ENCODE measurements around the gene BAHD1.

BAHD1 gene

GRCh38 chr15:40467261-40467615 is 26.5 kb downstream of the BAHD1 start:
- no peak for DNase-seq (ENCODE audit: low read depth in 2 of 2)

DNA sequence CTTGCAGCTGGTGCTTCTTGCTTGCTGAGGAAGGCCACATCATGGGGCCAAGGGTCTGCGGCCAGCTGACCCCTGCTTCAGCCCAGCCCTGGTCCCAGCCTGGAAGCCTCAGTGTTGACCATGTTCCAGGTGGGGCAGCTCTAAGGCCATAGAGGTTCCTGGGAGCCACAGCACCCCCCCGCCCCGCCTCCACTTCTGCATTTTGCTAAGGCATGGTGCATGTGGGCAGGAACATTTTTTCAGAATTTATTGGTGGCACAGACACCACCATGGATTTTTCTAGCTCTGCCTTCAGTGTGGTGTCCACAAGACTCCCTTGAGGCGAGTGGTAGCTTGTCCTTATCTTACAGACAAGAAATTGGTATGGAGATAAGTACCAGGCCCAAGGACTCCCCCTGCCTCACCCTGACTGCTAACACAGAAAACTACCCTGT is 28.2 kb downstream of the BAHD1 start:
- no peak for DNase-seq (ENCODE audit: low read depth in 2 of 2)

- no peak for DNase-seq (ENCODE audit: low read depth in 2 of 2)
Observed at GRCh38 chr15:40469776-40470390, 29.1 kb downstream of the BAHD1 start.

DNA sequence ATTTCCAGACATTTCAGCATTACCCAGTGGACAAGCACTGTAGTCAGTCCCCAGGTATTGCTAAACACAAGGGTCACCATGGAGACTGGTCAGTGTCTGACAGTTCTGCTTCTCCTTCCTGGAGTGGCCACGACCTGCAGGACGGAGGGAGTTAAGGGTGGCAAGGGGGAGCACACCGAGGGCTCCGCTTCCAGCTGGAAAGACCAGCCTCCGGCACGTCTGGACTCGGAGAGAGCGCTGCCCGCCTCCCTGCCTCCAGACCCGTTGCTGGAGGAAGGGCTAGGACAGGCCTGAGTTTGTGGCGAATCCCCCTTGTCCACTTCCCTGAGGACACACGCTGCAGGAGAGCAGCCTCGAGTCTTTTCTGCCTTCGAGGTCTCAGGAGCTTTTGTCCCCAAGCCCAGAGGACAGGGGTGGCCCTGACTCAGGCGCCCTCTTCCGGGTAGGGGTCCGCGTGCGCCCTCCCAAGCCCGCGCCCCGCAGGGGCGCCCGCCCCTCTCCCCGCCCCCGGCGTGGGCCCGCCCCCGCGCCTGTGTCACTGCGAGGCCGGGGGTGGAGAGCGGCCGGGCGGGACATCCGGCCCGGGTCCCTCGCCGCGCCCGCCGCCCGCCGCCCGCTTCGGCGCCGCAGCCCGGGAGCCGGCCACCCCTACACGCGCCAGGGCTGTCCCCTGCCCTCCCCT is 29.8 kb downstream of the BAHD1 start, which contains the start of gene CHST14:
CHST14 (plus strand) TSS at position 562 of the 682 bp plus-strand sequence. CDS start 230 bp downstream, outside the sequence.
- peak in 1 of 2 donors; percentile 32 for DNase-seq (ENCODE audit: low read depth in 2 of 2)

- no peak for DNase-seq (ENCODE audit: low read depth in 2 of 2)
Observed at GRCh38 chr15:40471105-40471807, 30.5 kb downstream of the BAHD1 start.

GRCh38 chr15:40471808-40472150 is 31.0 kb downstream of the BAHD1 start:
- DNase-seq (ENCODE audit: low read depth in 2 of 2), result no peak

DNA sequence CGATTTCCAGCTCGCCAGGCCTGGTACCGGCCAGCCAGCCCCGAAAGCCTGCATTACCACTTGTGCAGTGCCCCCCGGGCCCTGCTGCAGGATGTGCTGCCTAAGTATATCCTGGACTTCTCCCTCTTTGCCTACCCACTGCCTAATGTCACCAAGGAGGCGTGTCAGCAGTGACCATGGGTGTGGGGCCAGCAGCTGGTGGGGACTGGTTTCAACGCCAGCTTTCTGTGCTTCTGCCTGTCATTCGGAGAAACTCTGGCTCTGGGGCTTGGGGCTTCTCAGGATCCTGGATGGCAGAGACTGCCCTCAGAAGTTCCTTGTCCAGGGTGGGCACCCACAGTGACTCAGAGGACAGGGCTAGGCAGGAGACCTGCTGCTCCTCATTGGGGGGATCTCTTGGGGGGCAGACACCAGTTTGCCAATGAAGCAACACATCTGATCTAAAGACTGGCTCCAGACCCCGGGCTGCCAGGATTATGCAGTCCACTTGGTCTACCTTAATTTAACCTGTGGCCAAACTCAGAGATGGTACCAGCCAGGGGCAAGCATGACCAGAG is 31.5 kb downstream of the BAHD1 start:
- DNase-seq (ENCODE audit: low read depth in 2 of 2), result no peak

- DNase-seq (ENCODE audit: low read depth in 2 of 2), result no peak
Observed at GRCh38 chr15:40474581-40474980, 33.8 kb downstream of the BAHD1 start.

DNA sequence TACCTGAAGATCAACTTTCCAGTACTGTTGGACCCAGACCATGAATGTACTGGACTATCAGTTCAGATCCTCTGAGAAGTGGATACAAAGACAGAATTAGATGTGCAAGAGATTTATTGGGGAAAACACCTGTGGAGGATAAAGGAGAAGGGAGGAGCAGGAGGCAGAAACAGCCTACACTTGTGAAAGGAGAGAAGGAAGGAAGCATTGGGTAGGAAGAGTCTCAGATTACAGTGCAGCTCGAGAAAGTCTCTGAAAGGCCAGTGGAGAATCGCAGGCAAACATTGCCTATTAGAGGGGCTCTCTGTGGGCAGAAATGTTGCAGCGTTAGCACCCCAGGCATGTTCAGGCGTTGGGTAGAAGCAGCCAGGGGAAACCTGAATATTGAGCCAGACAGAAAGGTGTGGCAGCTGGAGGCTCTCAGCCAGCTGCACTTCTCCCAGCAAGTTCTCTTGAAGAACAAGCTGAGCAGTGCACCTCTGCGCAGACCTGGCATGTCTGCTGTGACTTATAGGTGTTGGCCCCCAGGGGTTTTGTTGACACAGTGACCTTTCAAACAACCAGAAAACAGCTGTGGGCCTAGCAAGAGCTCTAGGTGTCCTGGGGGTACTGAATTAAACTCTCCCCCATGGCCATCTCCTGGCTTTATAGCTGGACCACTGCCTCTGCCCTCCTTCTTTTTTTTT is 37.0 kb downstream of the BAHD1 start:
- no peak for DNase-seq (ENCODE audit: low read depth in 2 of 2)

GRCh38 chr15:40479024-40479423 is 38.3 kb downstream of the BAHD1 start:
- DNase-seq (ENCODE audit: low read depth in 2 of 2), result no peak

- DNase-seq (ENCODE audit: low read depth in 2 of 2), result no peak
Observed at GRCh38 chr15:40481341-40482074, 40.8 kb downstream of the BAHD1 start.

DNA sequence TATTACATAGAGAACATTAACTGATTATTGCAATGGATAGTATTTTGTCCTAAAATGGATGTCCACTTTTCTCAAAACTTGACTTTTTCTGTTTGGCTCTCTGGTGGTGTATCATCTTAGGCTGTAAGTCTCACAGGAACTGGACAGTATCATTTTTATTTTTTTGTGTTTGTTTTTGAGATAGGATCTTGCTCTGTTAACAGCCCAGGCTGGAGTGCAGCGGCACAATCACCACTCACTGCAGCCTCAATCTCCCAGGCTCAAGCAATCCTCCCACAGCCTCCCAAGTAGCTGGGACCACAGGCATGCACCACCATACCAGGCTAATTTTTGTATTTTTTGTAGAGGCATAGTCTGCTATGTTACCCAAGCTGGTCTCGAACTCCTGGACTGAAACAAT is 43.2 kb downstream of the BAHD1 start:
- DNase-seq (ENCODE audit: low read depth in 2 of 2), result no peak

DNA sequence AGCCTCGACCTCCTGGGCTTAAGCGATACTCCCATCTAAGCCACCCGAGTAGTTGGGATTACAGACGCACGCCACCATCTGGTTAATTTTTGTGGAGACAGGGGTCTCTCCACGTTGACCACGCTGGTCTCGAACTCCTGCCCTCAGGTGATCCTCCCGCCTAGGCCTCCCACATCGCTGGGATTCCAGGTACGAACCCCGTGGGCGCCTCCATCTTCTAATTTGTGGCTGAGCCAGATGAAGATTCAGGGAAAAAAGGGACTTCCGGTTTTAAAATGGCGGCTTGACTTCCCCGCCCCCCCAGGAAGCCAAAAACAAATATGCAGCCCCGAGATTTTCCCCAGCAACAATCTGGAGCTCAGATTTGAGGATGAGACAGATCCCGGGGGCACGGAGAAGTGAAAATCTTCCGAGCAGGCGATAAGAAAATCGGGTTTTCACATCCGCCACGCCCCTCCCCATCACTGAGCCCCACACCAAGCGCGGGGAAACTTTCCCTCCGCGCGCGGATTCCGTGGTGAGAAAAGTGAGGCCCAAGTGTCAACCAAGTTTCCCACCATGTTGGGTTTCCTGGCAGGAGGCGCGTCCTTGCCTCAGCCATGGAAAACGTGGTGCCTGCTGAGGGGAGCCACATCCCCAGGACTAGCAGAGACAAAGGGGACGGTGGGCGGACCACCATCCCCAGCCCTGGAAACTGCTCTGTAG is 45.5 kb downstream of the BAHD1 start:
- DNase-seq (ENCODE audit: low read depth in 2 of 2), result no peak

- no peak for DNase-seq (ENCODE audit: low read depth in 2 of 2)
Observed at GRCh38 chr15:40487816-40488682, 47.3 kb downstream of the BAHD1 start.

GRCh38 chr15:40489274-40490175 is 48.8 kb downstream of the BAHD1 start:
- no peak for DNase-seq (ENCODE audit: low read depth in 2 of 2)

DNA sequence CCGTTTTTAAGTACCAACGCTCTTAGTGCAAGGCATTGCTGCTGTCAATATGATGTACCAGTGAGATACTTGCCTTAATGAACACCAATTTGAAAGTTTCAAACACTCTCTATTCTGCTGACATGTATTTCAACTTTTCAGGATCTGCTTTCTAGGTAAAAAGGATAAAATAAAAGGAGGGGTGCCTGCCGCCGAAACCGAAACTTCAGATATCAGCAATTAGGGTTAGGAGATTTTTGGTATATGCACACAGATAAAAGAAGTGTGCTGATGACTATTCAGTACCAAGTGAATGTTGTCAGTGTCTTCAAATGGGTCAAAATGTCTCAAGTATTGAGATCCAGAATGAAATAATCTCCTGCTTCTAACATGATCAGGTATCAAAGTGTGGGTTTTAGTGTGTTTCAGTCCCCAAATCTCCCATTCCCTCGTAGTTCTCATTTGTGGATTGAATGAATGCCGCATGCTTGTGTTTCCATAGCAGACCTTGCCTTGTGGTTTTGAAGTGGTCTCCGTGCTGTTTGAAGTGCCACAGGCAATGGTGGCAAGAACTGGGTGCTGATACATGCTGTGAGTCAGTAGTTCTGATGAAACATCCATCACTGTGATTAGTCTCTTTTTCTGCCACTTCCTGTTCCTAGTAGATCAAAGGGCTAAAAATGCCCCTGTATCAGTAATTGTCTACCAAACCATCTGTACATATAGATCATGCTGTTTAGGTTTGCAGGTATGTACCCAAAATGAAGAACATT is 52.5 kb downstream of the BAHD1 start:
- DNase-seq (ENCODE audit: low read depth in 2 of 2), result peak; percentile 38 to 47

GRCh38 chr15:40495516-40495915 is 54.8 kb downstream of the BAHD1 start:
- no peak for DNase-seq (ENCODE audit: low read depth in 2 of 2)

DNA sequence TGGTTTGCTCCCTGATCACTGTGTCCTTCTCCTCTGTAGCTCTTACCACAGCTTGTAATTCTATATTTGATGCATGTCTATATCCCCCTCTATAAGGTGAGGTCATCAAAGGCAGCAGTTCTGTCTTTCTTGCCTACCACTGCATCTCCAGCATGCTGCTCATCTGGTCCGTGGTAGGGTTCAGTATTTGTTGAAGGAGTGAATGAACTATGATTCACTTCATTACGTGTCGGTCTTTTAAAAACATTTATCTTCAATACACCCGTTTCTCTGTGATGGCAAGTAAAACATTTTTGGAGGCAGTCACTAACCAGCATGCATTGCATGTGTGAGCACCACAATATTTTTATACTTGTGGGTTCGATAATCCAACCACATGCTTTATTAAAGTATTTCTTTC is 57.7 kb downstream of the BAHD1 start:
- DNase-seq (ENCODE audit: low read depth in 2 of 2), result no peak
